Bronchial epithelial cell (primary cell): Measurements from ENCODE around the gene PTPRA. TPM values are rescaled to one million over a fixed set of nuclear protein-coding genes. Genes with fewer than 3 reads are reported as not detected.

Experiments used
- DNase-seq: peaks from one replicate; pipeline ENCODE4 v3.0.0-alpha.2; 2010; ENCODE audit warnings: low read depth
- FAIRE-seq: peaks from 2 replicates; lab custom pipeline; 2011; peaks lifted over from hg19 to GRCh38; lab: Jason Lieb, UNC
- H3K27me3 ChIP-seq: 2 replicates; pipeline ENCODE4 v1.5.1; 2011; ENCODE audit warnings: low read length; ENCODE audit not compliant: control insufficient read depth, insufficient read depth
- H3K36me3 ChIP-seq: 2 replicates; pipeline ENCODE4 v1.5.1; 2011; ENCODE audit warnings: low read length; ENCODE audit not compliant: control insufficient read depth, insufficient read depth
- H3K4me3 ChIP-seq: 2 replicates; pipeline ENCODE4 v1.5.1; 2011; ENCODE audit warnings: mild to moderate bottlenecking, low read depth, low read length, control low read depth
- total RNA-seq: library from RNA; depleted of rRNA; stranded (reverse); fragments of >200 nt; gene quantifications from 2 replicates; pipeline ENCODE4 v1.2.1, GENCODE V29; 2014
- TF ChIP-seq, protein P1 (sequence below): IDR thresholded peaks from 2 replicates; pipeline ENCODE4 v1.5.1; 2011; ENCODE audit warnings: mild to moderate bottlenecking, moderate library complexity, low read length, control low read depth, inconsistent platforms; ENCODE audit not compliant: insufficient read depth, severe bottlenecking

PTPRA gene
- total RNA-seq, 1 donor from 2014 or later = 20.8 TPM

DNA sequence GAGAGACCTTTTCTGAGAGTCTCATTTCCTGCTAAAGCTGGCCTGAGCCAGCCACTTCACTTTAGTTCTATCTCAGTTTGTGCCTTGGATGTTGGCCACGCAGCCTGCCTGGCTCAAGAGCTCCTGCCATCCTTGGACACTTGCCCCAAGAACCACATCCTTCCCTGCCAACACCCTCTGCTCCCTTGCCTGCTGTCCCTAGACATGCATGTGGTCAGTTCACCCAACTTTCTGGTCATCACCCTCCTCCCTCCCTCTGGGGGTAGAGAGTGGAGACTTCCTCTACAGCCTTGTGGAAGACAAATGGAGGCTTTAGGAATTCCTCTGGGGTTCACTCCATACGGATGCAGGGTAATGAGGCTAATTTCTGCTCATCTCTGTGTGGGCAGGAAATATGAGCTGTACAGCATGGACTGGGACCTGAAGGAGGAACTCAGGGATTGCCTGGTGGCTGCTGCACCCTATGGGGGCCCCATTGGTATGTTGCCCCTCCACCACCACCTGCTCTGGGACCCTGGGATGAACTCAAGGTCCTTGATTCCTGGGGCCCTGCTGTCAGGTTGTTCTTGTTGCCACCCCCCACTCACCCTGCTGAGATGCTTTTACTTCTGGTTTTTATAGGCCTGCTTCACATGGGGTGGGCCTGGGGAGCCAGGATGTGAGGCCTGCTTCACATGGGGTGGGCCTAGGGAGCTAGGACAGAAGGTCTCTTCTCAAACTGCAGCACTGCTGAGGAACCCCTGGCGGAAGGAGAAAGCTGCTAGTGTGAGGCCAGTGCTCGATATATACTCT lies 13.8 kb upstream of the PTPRA start:
- H3K4me3 ChIP-seq = no peak overlapping the region
- TF ChIP-seq, protein P1, sequence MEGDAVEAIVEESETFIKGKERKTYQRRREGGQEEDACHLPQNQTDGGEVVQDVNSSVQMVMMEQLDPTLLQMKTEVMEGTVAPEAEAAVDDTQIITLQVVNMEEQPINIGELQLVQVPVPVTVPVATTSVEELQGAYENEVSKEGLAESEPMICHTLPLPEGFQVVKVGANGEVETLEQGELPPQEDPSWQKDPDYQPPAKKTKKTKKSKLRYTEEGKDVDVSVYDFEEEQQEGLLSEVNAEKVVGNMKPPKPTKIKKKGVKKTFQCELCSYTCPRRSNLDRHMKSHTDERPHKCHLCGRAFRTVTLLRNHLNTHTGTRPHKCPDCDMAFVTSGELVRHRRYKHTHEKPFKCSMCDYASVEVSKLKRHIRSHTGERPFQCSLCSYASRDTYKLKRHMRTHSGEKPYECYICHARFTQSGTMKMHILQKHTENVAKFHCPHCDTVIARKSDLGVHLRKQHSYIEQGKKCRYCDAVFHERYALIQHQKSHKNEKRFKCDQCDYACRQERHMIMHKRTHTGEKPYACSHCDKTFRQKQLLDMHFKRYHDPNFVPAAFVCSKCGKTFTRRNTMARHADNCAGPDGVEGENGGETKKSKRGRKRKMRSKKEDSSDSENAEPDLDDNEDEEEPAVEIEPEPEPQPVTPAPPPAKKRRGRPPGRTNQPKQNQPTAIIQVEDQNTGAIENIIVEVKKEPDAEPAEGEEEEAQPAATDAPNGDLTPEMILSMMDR = no peak
- no peaks in the 10 kb centered on the region for H3K27me3 ChIP-seq
- peaks cover 12% of the 10 kb centered on the region for H3K36me3 ChIP-seq
- FAIRE-seq = no peak
- no peak for DNase-seq

DNA sequence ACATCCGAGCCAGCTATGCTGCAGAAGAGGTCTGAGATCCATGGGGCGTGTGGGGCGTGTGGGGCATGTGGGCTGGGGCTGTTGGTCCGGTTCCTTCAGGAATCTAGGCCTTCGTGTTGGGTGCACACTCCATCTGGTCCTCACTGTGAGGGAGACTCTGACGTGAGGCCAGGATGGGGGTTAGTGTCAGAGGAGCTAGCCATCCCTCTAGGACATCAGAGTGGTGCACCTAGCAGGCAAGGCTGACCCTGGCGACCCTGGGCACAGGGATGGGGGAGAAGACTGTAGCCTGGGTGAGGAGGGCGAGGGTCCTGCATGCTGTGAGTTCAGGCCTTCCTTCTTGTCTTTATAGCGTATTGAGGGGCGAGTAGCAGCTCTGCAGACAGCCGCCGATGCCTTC lies 8.7 kb upstream of the PTPRA start:
- TF ChIP-seq, protein P1 = no peak
- no peak for FAIRE-seq
- no peaks in the 10 kb centered on the region for H3K27me3 ChIP-seq
- H3K4me3 ChIP-seq = no peak overlapping the region
- H3K36me3 ChIP-seq = peaks cover 19% of the 10 kb centered on the region
- no peak for DNase-seq

DNA sequence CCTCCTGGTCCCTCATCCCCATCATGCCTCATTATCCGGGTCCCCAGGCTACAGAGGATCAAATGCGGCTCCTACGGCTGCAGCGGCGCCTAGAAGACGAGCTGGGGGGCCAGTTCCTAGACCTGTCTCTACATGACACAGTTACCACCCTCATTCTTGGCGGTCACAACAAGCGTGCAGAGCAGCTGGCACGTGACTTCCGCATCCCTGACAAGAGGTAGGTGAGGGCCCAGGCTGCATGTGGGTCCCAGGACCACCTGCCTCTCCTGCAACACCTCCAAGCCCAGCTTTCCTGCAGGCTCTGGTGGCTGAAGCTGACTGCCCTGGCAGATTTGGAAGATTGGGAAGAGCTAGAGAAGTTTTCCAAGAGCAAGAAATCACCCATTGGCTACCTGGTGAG lies 8.2 kb upstream of the PTPRA start:
- FAIRE-seq (no peak), DNase-seq (no peak)
- Histone ChIP-seq H3K36me3 (peaks cover 19% of the 10 kb centered on the region), H3K27me3 (no peaks in the 10 kb centered on the region), H3K4me3 (no peak overlapping the region)
- TF ChIP-seq, protein P1 = no peak

GRCh38 chr20:2865630-2866029 lies 7.7 kb upstream of the PTPRA start:
- FAIRE-seq = peak; percentile 52
- TF ChIP-seq, protein P1 = no peak
- Histone ChIP-seq H3K27me3 (no peaks in the 10 kb centered on the region), H3K4me3 (no peak overlapping the region), H3K36me3 (peaks cover 18% of the 10 kb centered on the region)
- DNase-seq = no peak

- H3K36me3 ChIP-seq = peaks cover 17% of the 10 kb centered on the region
- TF ChIP-seq, protein P1 = no peak
- no peaks in the 10 kb centered on the region for H3K27me3 ChIP-seq
- FAIRE-seq = no peak
- DNase-seq = no peak
- no peak overlapping the region for H3K4me3 ChIP-seq
Measured at GRCh38 chr20:2866236-2866635, 7.0 kb upstream of the PTPRA start.
